ENCODE data around the gene GPSM3. TPM values are rescaled to one million over a fixed set of nuclear protein-coding genes. Genes with fewer than 3 reads are reported as not detected.

The GPSM3 gene
- total RNA-seq, 2 donors from 2014 or later, result 12.9 to 25.0 TPM

- no peak overlapping the region for H3K27ac Mint-ChIP-seq
- H3K9me3 Mint-ChIP-seq, result no peaks in the 10 kb centered on the region
- WGBS, 2 experiments (ENCODE audit: insufficient coverage in 1 of 2, insufficient read length in 1 of 2), result 72 to 80% methylated on average over 2 to 4 of the region's 4 CpGs
- H3K9me3 ChIP-seq (ENCODE audit: control insufficient read depth, low read length), result no peaks in the 10 kb centered on the region
- DNase-seq, result peak; percentile 57
- peaks cover 34% of the 10 kb centered on the region for H3K27me3 ChIP-seq (ENCODE audit: control insufficient read depth, insufficient read depth, low read length, poor library complexity, severe bottlenecking)
- H3K4me3 ChIP-seq (ENCODE audit: low read length), result no peak overlapping the region
- no peak overlapping the region for H3K27ac ChIP-seq (ENCODE audit: low read depth, low read length)
- peaks cover 78% of the 10 kb centered on the region for H3K27me3 Mint-ChIP-seq (ENCODE audit: insufficient read depth)
- H3K4me3 Mint-ChIP-seq, result no peak overlapping the region
- no peaks in the 10 kb centered on the region for H3K4me1 ChIP-seq (ENCODE audit: control insufficient read depth, insufficient read depth, low read length)
- no peaks in the 10 kb centered on the region for H3K4me1 Mint-ChIP-seq
- no peaks in the 10 kb centered on the region for H3K36me3 Mint-ChIP-seq (ENCODE audit: low read depth)
- no peaks in the 10 kb centered on the region for H3K36me3 ChIP-seq (ENCODE audit: control insufficient read depth, insufficient read depth, low read length)
- TF ChIP-seq, protein P1, sequence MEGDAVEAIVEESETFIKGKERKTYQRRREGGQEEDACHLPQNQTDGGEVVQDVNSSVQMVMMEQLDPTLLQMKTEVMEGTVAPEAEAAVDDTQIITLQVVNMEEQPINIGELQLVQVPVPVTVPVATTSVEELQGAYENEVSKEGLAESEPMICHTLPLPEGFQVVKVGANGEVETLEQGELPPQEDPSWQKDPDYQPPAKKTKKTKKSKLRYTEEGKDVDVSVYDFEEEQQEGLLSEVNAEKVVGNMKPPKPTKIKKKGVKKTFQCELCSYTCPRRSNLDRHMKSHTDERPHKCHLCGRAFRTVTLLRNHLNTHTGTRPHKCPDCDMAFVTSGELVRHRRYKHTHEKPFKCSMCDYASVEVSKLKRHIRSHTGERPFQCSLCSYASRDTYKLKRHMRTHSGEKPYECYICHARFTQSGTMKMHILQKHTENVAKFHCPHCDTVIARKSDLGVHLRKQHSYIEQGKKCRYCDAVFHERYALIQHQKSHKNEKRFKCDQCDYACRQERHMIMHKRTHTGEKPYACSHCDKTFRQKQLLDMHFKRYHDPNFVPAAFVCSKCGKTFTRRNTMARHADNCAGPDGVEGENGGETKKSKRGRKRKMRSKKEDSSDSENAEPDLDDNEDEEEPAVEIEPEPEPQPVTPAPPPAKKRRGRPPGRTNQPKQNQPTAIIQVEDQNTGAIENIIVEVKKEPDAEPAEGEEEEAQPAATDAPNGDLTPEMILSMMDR (conservative IDR thresholded peaks at IDR 0.05), result peak; percentile 31
- H3K9ac ChIP-seq (ENCODE audit: extremely low read depth, low read length, poor library complexity, severe bottlenecking), result no peak overlapping the region
Measured at GRCh38 chr6:32234934-32235333, 42.5 kb upstream of the GPSM3 start.

DNA sequence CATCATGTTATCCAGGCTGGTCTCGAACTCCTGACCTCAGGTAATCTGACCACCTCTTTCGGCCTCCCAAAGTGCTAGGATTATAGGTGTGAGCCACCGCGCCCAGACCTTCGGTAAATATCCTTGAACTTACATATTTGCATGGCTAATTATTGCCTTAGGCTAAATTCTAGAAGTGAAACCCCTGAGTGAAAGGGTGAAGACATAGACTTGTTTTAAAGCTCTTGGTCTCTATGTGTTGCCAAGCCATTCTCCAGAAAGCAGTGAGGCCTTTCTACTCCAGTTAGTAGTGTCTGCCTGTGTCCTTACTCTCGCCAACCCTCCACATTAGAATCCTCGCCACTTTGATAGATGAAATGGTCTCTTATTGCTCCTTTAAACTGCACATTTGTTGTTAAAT lies 34.0 kb upstream of the GPSM3 start:
- Histone ChIP-seq H3K36me3 (ENCODE audit: control insufficient read depth, insufficient read depth, low read length) (no peaks in the 10 kb centered on the region), H3K27me3 (ENCODE audit: control insufficient read depth, insufficient read depth, low read length, poor library complexity, severe bottlenecking) (peaks cover 51% of the 10 kb centered on the region), H3K4me3 (ENCODE audit: low read length) (no peak overlapping the region), H3K4me1 (ENCODE audit: control insufficient read depth, insufficient read depth, low read length) (no peaks in the 10 kb centered on the region), H3K9ac (ENCODE audit: extremely low read depth, low read length, poor library complexity, severe bottlenecking) (no peak overlapping the region), H3K9me3 (ENCODE audit: control insufficient read depth, low read length) (no peaks in the 10 kb centered on the region), H3K27ac (ENCODE audit: low read depth, low read length) (no peak overlapping the region)
- no peak overlapping the region for H3K27ac Mint-ChIP-seq
- no peak for DNase-seq
- H3K4me3 Mint-ChIP-seq, result no peak overlapping the region
- 88 to 95% methylated on average over 7 of the region's 7 CpGs for WGBS, 2 experiments (ENCODE audit: insufficient coverage in 1 of 2, insufficient read length in 1 of 2)
- peaks cover 9% of the 10 kb centered on the region for H3K4me1 Mint-ChIP-seq
- H3K9me3 Mint-ChIP-seq, result no peaks in the 10 kb centered on the region
- no peaks in the 10 kb centered on the region for H3K36me3 Mint-ChIP-seq (ENCODE audit: low read depth)
- TF ChIP-seq, protein P1 (conservative IDR thresholded peaks at IDR 0.05), result no peak
- H3K27me3 Mint-ChIP-seq (ENCODE audit: insufficient read depth), result peaks cover 97% of the 10 kb centered on the region

DNA sequence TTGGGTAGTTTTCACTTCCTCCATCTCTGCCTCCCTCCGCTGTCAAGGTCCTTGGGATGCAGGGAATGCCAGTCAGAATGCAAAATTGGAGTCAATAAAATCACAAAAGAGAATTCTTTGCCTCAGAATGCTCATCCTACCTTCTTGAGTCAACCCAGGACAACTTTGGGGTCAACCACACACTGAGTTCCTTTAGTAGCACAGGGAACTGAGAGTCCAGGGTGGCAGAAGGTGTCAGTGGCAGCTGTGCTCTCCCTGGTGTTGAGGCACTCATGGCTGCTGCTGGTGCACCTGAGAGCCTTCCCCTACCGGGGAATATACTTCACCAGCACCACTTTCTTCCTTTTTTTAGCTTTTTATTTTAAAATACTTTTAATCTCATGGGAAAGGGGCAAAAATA lies 32.3 kb upstream of the GPSM3 start:
- no peaks in the 10 kb centered on the region for H3K36me3 Mint-ChIP-seq (ENCODE audit: low read depth)
- H3K4me1 Mint-ChIP-seq, result peaks cover 9% of the 10 kb centered on the region

More for the DNA sequence above, 32.3 kb upstream of the GPSM3 start:
- no peaks in the 10 kb centered on the region for H3K36me3 ChIP-seq (ENCODE audit: control insufficient read depth, insufficient read depth, low read length)
- peaks cover 38% of the 10 kb centered on the region for H3K27me3 ChIP-seq (ENCODE audit: control insufficient read depth, insufficient read depth, low read length, poor library complexity, severe bottlenecking)
- Mint-ChIP-seq H3K9me3 (no peaks in the 10 kb centered on the region), H3K27ac (no peak overlapping the region), H3K4me3 (no peak overlapping the region), H3K27me3 (ENCODE audit: insufficient read depth) (peaks cover 96% of the 10 kb centered on the region)
- H3K9ac ChIP-seq (ENCODE audit: extremely low read depth, low read length, poor library complexity, severe bottlenecking), result no peak overlapping the region
- 87 to 100% methylated on average over 1 to 2 of the region's 2 CpGs for WGBS, 2 experiments (ENCODE audit: insufficient coverage in 1 of 2, insufficient read length in 1 of 2)
- no peak overlapping the region for H3K4me3 ChIP-seq (ENCODE audit: low read length)
- H3K27ac ChIP-seq (ENCODE audit: low read depth, low read length), result no peak overlapping the region
- TF ChIP-seq, protein P1 (conservative IDR thresholded peaks at IDR 0.05), result no peak
- no peaks in the 10 kb centered on the region for H3K9me3 ChIP-seq (ENCODE audit: control insufficient read depth, low read length)
- no peaks in the 10 kb centered on the region for H3K4me1 ChIP-seq (ENCODE audit: control insufficient read depth, insufficient read depth, low read length)
- DNase-seq, result no peak
